NOMO-1 treated with DMSO at 0.1 percent for 48 hours (cell line): ENCODE measurements around the gene TOMM20L.
"Not testable (repeated sequence)": the region's sequence is repeated elsewhere in the genome, so short reads cannot be mapped to it uniquely, and the experiment has no call there.

Experiments
- DNase-seq: peaks from one replicate; lab custom pipeline; 2025; ENCODE audit not compliant: unreplicated experiment; lab: John Stamatoyannopoulos, UW

Gene TOMM20L

GRCh38 chr14:58395812-58396788 lies at the start of gene TOMM20L:
TOMM20L (plus strand) TSS chr14:58395930; CDS start chr14:58395958, 28 bp downstream.
- peak; percentile 65 for DNase-seq

GRCh38 chr14:58353516-58354299 lies 42.0 kb upstream of the TOMM20L start:
- DNase-seq = peak; percentile 20

- peak; percentile 51 for DNase-seq
Observed at GRCh38 chr14:58354808-58355207, 40.9 kb upstream of the TOMM20L start.

GRCh38 chr14:58356268-58356667 lies 39.5 kb upstream of the TOMM20L start:
- DNase-seq = no peak

DNA sequence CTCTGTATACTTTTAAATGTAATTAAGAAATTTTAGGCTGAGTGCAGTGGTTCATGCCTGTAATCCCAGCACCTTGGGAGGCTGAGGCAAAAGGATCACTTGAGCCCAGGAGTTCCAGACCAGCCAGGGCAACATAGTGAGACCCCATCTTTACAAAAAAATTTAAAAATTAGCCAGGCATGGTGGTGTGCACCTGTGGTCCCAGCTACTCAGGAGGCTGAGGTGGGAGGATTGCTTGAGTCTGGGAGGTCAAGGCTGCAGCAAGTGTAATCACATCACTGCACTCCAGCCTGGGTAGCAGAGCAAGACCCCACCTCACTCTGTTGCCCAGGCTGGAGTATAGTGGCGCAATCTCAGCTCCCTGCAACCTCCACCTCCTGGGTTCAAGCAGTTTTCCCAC lies 33.5 kb upstream of the TOMM20L start:
- DNase-seq = not testable (repeated sequence)

- peak; percentile 40 for DNase-seq
Observed at GRCh38 chr14:58362798-58363412, 32.8 kb upstream of the TOMM20L start.

- no peak for DNase-seq
Observed at GRCh38 chr14:58364316-58364715, 31.4 kb upstream of the TOMM20L start.

GRCh38 chr14:58367296-58367695 lies 28.4 kb upstream of the TOMM20L start:
- DNase-seq = no peak

- DNase-seq = no peak
Observed at GRCh38 chr14:58368956-58369355, 26.8 kb upstream of the TOMM20L start.

- DNase-seq = no peak
Observed at GRCh38 chr14:58376791-58377190, 18.9 kb upstream of the TOMM20L start.

GRCh38 chr14:58390830-58391229 lies 4.9 kb upstream of the TOMM20L start:
- DNase-seq = no peak

GRCh38 chr14:58395562-58395811 lies 243 bp upstream of the TOMM20L start:
- DNase-seq = no peak

- no peak for DNase-seq
Observed at GRCh38 chr14:58397156-58397555, 1.4 kb downstream of the TOMM20L start.

- no peak for DNase-seq
Observed at GRCh38 chr14:58398495-58398894, 2.8 kb downstream of the TOMM20L start.

DNA sequence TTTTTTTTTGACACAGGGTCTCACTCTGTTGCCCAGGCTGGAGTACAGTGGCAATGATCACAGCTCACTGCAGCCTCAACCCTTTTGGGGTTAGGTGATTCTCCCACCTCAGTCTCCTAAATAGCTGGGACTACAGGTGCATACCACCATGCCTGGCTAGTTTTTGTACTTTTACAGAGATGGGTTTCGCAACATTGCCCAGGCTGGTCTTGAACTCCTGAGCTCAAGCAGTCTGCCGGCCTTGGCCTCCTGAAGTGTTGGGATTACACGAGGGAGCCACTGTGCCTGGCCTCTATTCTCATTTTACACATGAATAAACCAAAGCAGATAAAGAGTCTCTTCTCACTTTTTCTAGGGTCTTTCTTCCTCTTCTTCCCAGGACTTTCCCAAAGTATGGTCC lies 3.2 kb downstream of the TOMM20L start:
- DNase-seq = no peak

GRCh38 chr14:58401587-58401986 lies 5.9 kb downstream of the TOMM20L start:
- no peak for DNase-seq

- DNase-seq = no peak
Observed at GRCh38 chr14:58408681-58409215, 13.0 kb downstream of the TOMM20L start.

- no peak for DNase-seq
Observed at GRCh38 chr14:58414845-58415244, 19.1 kb downstream of the TOMM20L start.

DNA sequence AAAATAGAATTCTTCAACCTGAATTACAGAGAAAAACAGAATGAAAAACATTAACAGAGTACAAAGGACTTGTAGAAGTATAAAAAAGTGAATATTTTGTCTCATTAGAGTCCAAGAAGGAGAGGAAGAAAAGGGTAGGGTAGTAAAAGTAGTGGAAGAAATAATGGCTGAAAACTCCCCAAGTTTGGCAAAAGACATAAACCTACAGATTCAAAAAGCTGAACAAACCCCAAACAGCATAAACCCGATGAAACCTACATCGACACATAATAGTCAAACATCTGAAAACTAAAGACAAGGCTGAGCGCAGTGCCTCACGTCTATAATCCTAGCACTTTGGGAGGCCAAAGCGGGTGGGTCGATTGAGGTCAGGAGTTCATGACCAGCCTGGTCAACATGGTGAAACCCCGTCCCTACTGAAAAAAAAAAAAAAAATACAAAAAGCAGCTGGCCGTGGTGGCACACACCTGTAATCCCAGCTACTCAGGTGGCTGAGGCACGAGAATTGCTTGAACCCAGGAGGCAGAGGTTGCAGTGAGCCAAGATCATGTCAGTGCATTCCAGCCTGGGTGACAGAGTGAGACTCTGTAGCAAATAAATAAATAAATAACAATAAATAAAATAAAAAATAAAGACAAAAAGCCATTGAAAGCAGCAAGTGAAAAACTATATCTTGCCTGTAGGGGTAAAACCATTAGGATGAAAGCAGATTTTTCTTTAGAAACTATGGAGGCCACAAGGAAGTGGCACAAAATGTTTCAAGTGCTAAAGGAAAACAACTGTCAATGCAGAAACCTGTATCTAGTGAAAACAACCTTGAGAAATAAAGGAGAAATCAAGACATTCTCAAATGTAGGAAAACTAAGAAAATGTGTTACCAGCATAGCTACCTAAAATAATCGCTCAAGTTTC lies 20.2 kb downstream of the TOMM20L start:
- DNase-seq = no peak

GRCh38 chr14:58416934-58417333 lies 21.2 kb downstream of the TOMM20L start:
- DNase-seq = not testable (repeated sequence)
